K562 (cell line): ENCODE measurements around the gene HBG1. TPM values are rescaled to one million over a fixed set of nuclear protein-coding genes. Genes with fewer than 3 reads are reported as not detected.

Experiments
- ATAC-seq: fragments of 200-7000 bp; cut with Tn5 transposase; 3 replicates; pipeline ENCODE4 v1.9.1; 2020; ENCODE audit warnings: moderate library complexity
- BruUV-seq: library from RNA; stranded (reverse); fragments of 400-500 nt; replicated peaks from 2 replicates; lab custom pipeline; 2021; lab: Mats Ljungman, UMichigan
- CTCF ChIA-PET: fragments of 300-600 bp; formaldehyde crosslinking; extraction: SDS; loops from one replicate; lab custom pipeline; 2021; ENCODE audit warnings: low intra/inter-chr PET ratio; lab: Yijun Ruan, JAX
- POLR2A ChIA-PET: fragments of 300-600, 350-650 bp; sonication (Branson Sonifier 250); formaldehyde crosslinking; extraction: SDS; loops from one replicate; lab custom pipeline; 2021; ENCODE audit warnings: antibody characterized with exemption, inconsistent platforms; lab: Yijun Ruan, JAX
- DNase-seq, 4 experiments: peaks; one replicate each; pipeline versions ENCODE4 v3.0.0 to v3.0.0-alpha.2; 2011 to 2018; ENCODE audit warnings: low spot score in 3 of 4, mixed read lengths in 3 of 4; ENCODE audit errors: extremely low read depth in 1 of 4
- FAIRE-seq: peaks from 2 replicates; lab custom pipeline; 2011; peaks lifted over from hg19 to GRCh38; lab: Jason Lieb, UNC
- H2AFZ ChIP-seq: 2 replicates; pipeline ENCODE4 v1.6.0; 2011; ENCODE audit warnings: low read depth, low read length, control low read depth, inconsistent platforms
- H3K27ac ChIP-seq: fragments of 200-600 bp; 3 replicates; pipeline ENCODE4 v1.8.0; 2011; ENCODE audit warnings: low read depth, mild to moderate bottlenecking, control low read depth, inconsistent platforms, low read length, moderate library complexity, mixed read lengths; ENCODE audit errors: extremely low read depth
- H3K27me3 ChIP-seq, 2 experiments: fragments of 300-600 bp in 1 of 2; 2 replicates in 1 of 2; 3 replicates in 1 of 2; pipeline versions ENCODE4 v1.6.0 to v1.8.0; 2011; ENCODE audit warnings: inconsistent platforms in 2 of 2, low read length in 2 of 2, mild to moderate bottlenecking in 1 of 2, mixed read lengths in 1 of 2, moderate library complexity in 1 of 2; ENCODE audit not compliant: control insufficient read depth in 2 of 2, insufficient read depth in 2 of 2
- H3K36me3 ChIP-seq: fragments of 300-600 bp; 3 replicates; pipeline ENCODE4 v1.8.0; 2011; ENCODE audit warnings: mild to moderate bottlenecking, low read length, inconsistent platforms; ENCODE audit not compliant: control insufficient read depth, insufficient read depth
- H3K4me1 ChIP-seq, 2 experiments: fragments of 200-600 bp in 1 of 2; replicated peaks in 1 of 2; 2 replicates in 1 of 2; 3 replicates in 1 of 2; pipeline versions ENCODE4 v1.5.1 to v1.8.0; 2011; ENCODE audit warnings: inconsistent platforms in 2 of 2, low read length in 2 of 2, mild to moderate bottlenecking in 1 of 2, mixed read lengths in 1 of 2, moderate library complexity in 1 of 2; ENCODE audit not compliant: control insufficient read depth in 2 of 2, insufficient read depth in 2 of 2
- H3K4me2 ChIP-seq: 2 replicates; pipeline ENCODE4 v1.6.1; 2011; ENCODE audit warnings: low read length, control low read depth, inconsistent platforms, mixed read lengths; ENCODE audit not compliant: insufficient read depth
- H3K4me3 ChIP-seq: fragments of 200-600 bp; sonication (generic), shearing (Covaris generic); 2 replicates; pipeline ENCODE4 v1.5.1; 2016; ENCODE audit warnings: control low read depth, inconsistent platforms
- H3K79me2 ChIP-seq: fragments of 200-600 bp; 3 replicates; pipeline ENCODE4 v1.8.0; 2011; ENCODE audit warnings: low read length, inconsistent platforms; ENCODE audit not compliant: control insufficient read depth, insufficient read depth
- H3K9ac ChIP-seq, 2 experiments: 2 replicates each; pipeline versions ENCODE4 v1.6.0 to v1.6.1; 2011; ENCODE audit warnings: low read depth in 2 of 2, low read length in 2 of 2, control low read depth in 1 of 2, inconsistent platforms in 1 of 2, mild to moderate bottlenecking in 1 of 2, mixed read lengths in 1 of 2; ENCODE audit not compliant: insufficient read depth in 1 of 2
- H3K9me1 ChIP-seq: one replicate; pipeline ENCODE4 v1.6.0; 2011; ENCODE audit warnings: inconsistent platforms, mild to moderate bottlenecking, low read length, moderate library complexity; ENCODE audit not compliant: control insufficient read depth, insufficient read depth
- H3K9me3 ChIP-seq: replicated peaks from 2 replicates; pipeline ENCODE4 v1.5.1; 2011; ENCODE audit warnings: low read depth, low read length, inconsistent platforms; ENCODE audit not compliant: control insufficient read depth, insufficient read depth
- H4K20me1 ChIP-seq: replicated peaks from 2 replicates; pipeline ENCODE4 v1.6.1; 2011; ENCODE audit warnings: low read length, inconsistent platforms, mixed read lengths; ENCODE audit not compliant: control insufficient read depth, insufficient read depth
- CBX1 ChIP-seq: sonication (generic); IDR thresholded peaks from 2 replicates; pipeline ENCODE4 v1.6.1; 2016; ENCODE audit warnings: antibody characterized with exemption, low read depth, mild to moderate bottlenecking
- NFE2L1 ChIP-seq: fragments of 450-650 bp; IDR thresholded peaks from 2 replicates; pipeline ENCODE4 v1.6.1; 2016; ENCODE audit warnings: missing genetic modification characterization, low read depth, mild to moderate bottlenecking, missing compliant biosample characterization, moderate library complexity, borderline replicate concordance
- POLR2AphosphoS2 ChIP-seq: IDR thresholded peaks from 2 replicates; pipeline ENCODE4 v1.6.1; 2012; ENCODE audit warnings: low read length, improper control_type of control experiment
- PTBP1 ChIP-seq: fragments of 200-400 bp; formaldehyde crosslinking; IDR thresholded peaks from 2 replicates; pipeline ENCODE4 v1.6.1; 2017; ENCODE audit warnings: low read depth, low read length
- RBM39 ChIP-seq: fragments of 200-400 bp; formaldehyde crosslinking; optimal IDR thresholded peaks from 2 replicates; pipeline ENCODE3; 2018; ENCODE audit warnings: low read depth, low read length
- RUNX1 ChIP-seq: sonication (generic); IDR thresholded peaks from 2 replicates; pipeline ENCODE4 v1.6.1; 2016; ENCODE audit warnings: antibody characterized with exemption, low read depth
- TFE3 ChIP-seq: fragments of 450-650 bp; formaldehyde crosslinking; IDR thresholded peaks from 2 replicates; pipeline ENCODE4 v1.4.0; 2020; ENCODE audit warnings: mild to moderate bottlenecking, mixed read lengths
- ZBTB8A ChIP-seq: fragments of 450-650 bp; IDR thresholded peaks from 2 replicates; pipeline ENCODE4 v1.6.1; 2018; ENCODE audit warnings: mild to moderate bottlenecking, moderate library complexity; ENCODE audit not compliant: partially characterized antibody
- ZNF24 ChIP-seq: fragments of 450-650 bp; IDR thresholded peaks from 2 replicates; pipeline ENCODE4 v1.6.1; 2016
- WGBS: fragments of 100-300 bp; shearing (Covaris generic); methylation state at CpG from one replicate; pipeline ENCODE4 v1.1.6; 2016; ENCODE audit warnings: low coverage, mixed read lengths; ENCODE audit not compliant: insufficient coverage; ENCODE audit errors: missing lambda C conversion rate; 5-methylcytosine and 5-hydroxymethylcytosine counted together
- in situ Hi-C: fragments of 300-500 bp; cut with MboI; formaldehyde crosslinking; loops from 4 replicates; pipeline ENCODE4 v1.15.0; 2018; ENCODE audit warnings: inconsistent platforms, mixed read lengths
- intact Hi-C: fragments of 100-400 bp; cut with micrococcal nuclease; formaldehyde crosslinking; loops from 2 replicates; pipeline ENCODE4 v1.14.2; 2022
- polyA plus RNA-seq, 8 experiments: library from polyadenylated mRNA; depleted of rRNA in 4 of 8; stranded (reverse) in 5 of 8; unstranded in 3 of 8; fragments of >200 nt; fragmentation: Nextera tagmentation in 2 of 8; fragmentation: Illumina TruSeq in 1 of 8; extraction: Ambion mirVana in 2 of 8; extraction: Trizol in 1 of 8; gene quantifications; 2 replicates each; pipeline versions ENCODE4 v1.2.1 to v1.2.3, GENCODE V29; 2011 to 2014; ENCODE audit warnings: inconsistent platforms in 1 of 8, missing spikeins in 1 of 8
- total RNA-seq, 7 experiments: library from RNA; depleted of rRNA in 6 of 7; stranded (reverse); fragments of >200 nt in 6 of 7; fragmentation: Illumina TruSeq in 2 of 7; extraction: Trizol in 2 of 7; gene quantifications; 2 replicates each; pipeline versions ENCODE4 v1.2.1 to v1.2.3, GENCODE V29; 2011 to 2021; ENCODE audit warnings: low replicate concordance in 1 of 7

Gene HBG1
- total and polyA plus RNA-seq, 9 of the 15 experiments (the other 6 are each of a cell fraction or from before 2014, with no cell fraction given), result 1,066 to 16,338 (median 4,898) TPM

- Histone ChIP-seq H4K20me1 (no peaks in the 10 kb centered on the region), H3K36me3 (no peaks in the 10 kb centered on the region), H3K9me3 (no peaks in the 10 kb centered on the region), H3K27ac (no peak within 1 kb of the TSS), H3K4me1 (peaks cover 6 to 18% of the 10 kb centered on the region in 2 experiments; a peak in 4 of 5 replicates), H2AFZ (peak within 1 kb of the TSS; percentile 75), H3K9ac (no peak within 1 kb of the TSS), H3K4me2 (no peak within 1 kb of the TSS), H3K9me1 (no peaks in the 10 kb centered on the region), H3K79me2 (no peaks in the 10 kb centered on the region), H3K27me3 (no peaks in the 10 kb centered on the region), H3K4me3 (no peak within 1 kb of the TSS)
- POLR2A ChIA-PET, result interaction anchor here (1.0 kb wide), 1 partner anchor 305 kb away, joined by 4 read pairs; no protein-coding TSS in a partner anchor
- DNase-seq (no peak), FAIRE-seq (no peak), ATAC-seq (no peak)
- in situ Hi-C loops (loop anchor here (5.0 kb wide), 1 partner anchor 102 kb away; the partner anchor contains the start of gene OR51B4), intact Hi-C loops (loop anchor here (5.0 to 10.0 kb wide), 2 partner anchors 304 to 352 kb away; partner anchors contain the start of gene UBQLN3)
- TF ChIP-seq RUNX1, result no peak
- no peak for TF ChIP-seq ZNF24
- no peak for TF ChIP-seq CBX1
- TF ChIP-seq NFE2L1 (tag), result no peak
- TF ChIP-seq POLR2AphosphoS2, result no peak
- TF ChIP-seq ZBTB8A, result no peak
- no peak for TF ChIP-seq TFE3
- TF ChIP-seq PTBP1, result no peak
- no peak for TF ChIP-seq RBM39
- 20% methylated on average over 1 of the region's 1 CpG for WGBS
- BruUV-seq, result no TSS peak
- CTCF ChIA-PET, result no interaction called here
Observed at GRCh38 chr11:5200582-5200981, 49.1 kb downstream of the HBG1 start, which contains the start of gene OR51V1. TSS of gene OR51V1 (minus strand) at chr11:5200682. CDS start at chr11:5200682, 0 bp downstream.
